Lower leg skin (tissue), 4 donors: Measurements from ENCODE around the gene TMEM259. TPM values are rescaled to one million over a fixed set of nuclear protein-coding genes. Genes with fewer than 3 reads are reported as not detected.

Experiments used
- DNase-seq, 2 donors: peaks; one replicate each; pipeline ENCODE4 v3.0.0-alpha.2; 2019; ENCODE audit warnings: low spot score in 2 of 2
- H3K4me3 ChIP-seq: fragments of 200-600 bp; sonication (generic); 2 replicates; pipeline ENCODE4 v1.5.1; 2017; ENCODE audit warnings: mild to moderate bottlenecking, low read depth; ENCODE audit not compliant: poor library complexity, severe bottlenecking
- POLR2A ChIP-seq, 2 donors: fragments of 450-650 bp; IDR thresholded peaks; one replicate each; pipeline ENCODE4 v1.6.1; 2016 to 2017; ENCODE audit warnings: antibody characterized with exemption in 2 of 2, mild to moderate bottlenecking in 1 of 2, moderate library complexity in 1 of 2
- WGBS, 2 donors: methylation state at CpG; one replicate each; pipeline ENCODE4 v1.1.5; 2018; 5-methylcytosine and 5-hydroxymethylcytosine counted together
- intact Hi-C: fragments of 100-400 bp; cut with DNase I; formaldehyde crosslinking; loops from one replicate; pipeline ENCODE4 v1.15.0; 2023; ENCODE audit warnings: low total_unique reads
- total RNA-seq, 4 donors: library from RNA; depleted of rRNA; stranded (reverse); fragments of >200 nt; gene quantifications; one replicate each; pipeline ENCODE4 v1.1.0, GENCODE V29; 2016
- TF ChIP-seq, protein P1 (sequence below), 3 donors: fragments of 450-650 bp; IDR thresholded peaks; one replicate each; pipeline ENCODE4 v1.5.1; 2016; ENCODE audit warnings: antibody characterized with exemption in 3 of 3, mild to moderate bottlenecking in 3 of 3, moderate library complexity in 2 of 3

Gene TMEM259
- total RNA-seq, 4 donors from 2014 or later = 180 to 299 (median 226) TPM

DNA sequence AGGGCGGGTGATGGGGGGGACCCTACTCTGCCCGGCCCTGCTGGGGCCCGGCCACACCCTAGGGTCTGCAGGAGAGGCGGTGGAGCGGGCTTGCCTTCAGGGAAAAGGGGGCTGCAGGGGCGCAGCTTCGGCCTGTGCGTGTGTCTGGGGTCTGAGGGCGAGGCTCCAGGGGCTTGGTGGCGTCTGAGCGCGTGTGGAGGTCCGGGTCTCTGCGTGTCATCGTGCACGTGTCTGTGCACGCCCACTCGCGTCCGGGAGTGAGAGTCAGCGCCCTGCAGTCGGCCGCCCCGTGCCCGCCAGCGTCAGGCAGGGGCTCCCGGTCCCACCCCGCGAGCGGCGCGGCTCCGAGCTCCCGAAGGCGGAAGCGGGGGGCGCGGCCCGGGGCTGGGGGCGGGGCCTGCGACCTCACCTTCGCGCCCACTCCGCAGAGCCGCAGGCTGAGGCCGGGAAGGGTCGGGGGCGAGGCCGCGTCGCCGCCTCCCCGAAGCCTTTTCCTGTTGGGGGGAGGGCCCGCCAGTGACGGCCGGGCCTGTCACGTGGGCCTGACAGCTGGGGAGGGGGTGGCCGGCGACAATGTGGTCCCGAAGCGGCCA lies 45.9 kb upstream of the TMEM259 start, which contains the start of gene ARHGAP45:
ARHGAP45 (plus strand) TSS at position 420 of the 593 bp plus-strand sequence. CDS start 239 bp downstream, outside the sequence.
- no peak for DNase-seq
- intact Hi-C loops = no loop called here
- TF ChIP-seq, protein P1, sequence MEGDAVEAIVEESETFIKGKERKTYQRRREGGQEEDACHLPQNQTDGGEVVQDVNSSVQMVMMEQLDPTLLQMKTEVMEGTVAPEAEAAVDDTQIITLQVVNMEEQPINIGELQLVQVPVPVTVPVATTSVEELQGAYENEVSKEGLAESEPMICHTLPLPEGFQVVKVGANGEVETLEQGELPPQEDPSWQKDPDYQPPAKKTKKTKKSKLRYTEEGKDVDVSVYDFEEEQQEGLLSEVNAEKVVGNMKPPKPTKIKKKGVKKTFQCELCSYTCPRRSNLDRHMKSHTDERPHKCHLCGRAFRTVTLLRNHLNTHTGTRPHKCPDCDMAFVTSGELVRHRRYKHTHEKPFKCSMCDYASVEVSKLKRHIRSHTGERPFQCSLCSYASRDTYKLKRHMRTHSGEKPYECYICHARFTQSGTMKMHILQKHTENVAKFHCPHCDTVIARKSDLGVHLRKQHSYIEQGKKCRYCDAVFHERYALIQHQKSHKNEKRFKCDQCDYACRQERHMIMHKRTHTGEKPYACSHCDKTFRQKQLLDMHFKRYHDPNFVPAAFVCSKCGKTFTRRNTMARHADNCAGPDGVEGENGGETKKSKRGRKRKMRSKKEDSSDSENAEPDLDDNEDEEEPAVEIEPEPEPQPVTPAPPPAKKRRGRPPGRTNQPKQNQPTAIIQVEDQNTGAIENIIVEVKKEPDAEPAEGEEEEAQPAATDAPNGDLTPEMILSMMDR (IDR thresholded peaks at IDR 0.05) = no peak
- TF ChIP-seq POLR2A (IDR thresholded peaks at IDR 0.05) = no peak
- WGBS, 2 donors = 0 to 6% methylated on average over 16 to 32 of the region's 61 CpGs
- H3K4me3 ChIP-seq = peak within 1 kb of the TSS; percentile 8

DNA sequence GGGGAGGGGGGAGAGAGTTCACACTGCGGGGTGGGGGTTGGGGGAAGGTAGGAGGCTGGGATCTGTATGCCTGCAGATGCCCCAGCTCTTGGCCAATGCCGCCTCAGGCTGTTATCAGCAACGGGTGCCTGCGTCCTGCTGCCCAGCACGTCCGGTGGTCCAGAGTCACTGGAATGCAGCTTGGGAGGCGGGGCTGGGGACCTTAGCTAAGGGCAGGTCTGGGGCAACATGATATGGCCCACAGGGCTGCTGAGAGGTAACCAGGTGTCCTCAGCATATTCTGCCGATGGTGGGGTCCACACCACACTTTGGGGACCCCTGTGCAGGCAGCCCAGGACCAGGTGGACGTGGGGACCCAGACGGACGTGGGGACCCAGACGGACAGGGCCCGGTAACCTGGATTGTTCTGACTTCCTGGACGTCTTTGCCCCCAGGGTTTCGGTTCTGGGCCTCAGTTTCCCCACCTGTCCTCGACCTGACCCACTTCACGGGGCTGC lies 45.4 kb upstream of the TMEM259 start:
- no peak for TF ChIP-seq POLR2A (IDR thresholded peaks at IDR 0.05)
- TF ChIP-seq, protein P1 (IDR thresholded peaks at IDR 0.05) = no peak
- WGBS, 2 donors = 49 to 51% methylated on average over 15 to 17 of the region's 17 CpGs

DNA sequence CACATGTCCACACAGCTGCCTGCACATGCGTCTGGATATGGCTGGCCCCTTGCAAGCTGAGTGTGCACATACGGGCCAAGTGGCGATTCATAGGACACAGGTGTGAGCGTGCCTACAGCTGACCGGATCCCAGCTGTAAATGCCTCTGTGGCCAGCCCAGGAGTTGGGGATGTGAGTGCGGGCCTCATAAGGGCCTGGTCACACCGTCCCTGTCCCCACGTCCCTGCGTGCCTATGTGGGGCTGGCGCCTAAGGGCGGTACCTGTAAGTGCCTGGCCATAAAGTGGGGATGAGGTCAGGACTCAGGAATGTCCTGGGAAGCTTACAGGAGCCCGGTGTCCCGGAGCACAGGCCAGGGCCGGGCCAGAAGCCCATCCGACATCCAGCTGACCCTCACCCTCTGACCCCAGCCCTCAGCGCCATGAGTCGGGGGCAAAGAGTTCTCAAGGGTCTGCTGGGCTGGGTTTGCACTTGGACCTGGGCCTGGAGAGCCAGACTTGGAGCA lies 44.7 kb upstream of the TMEM259 start:
- 50 to 61% methylated on average over 12 to 17 of the region's 17 CpGs for WGBS, 2 donors
- TF ChIP-seq POLR2A (IDR thresholded peaks at IDR 0.05) = no peak
- TF ChIP-seq, protein P1 (IDR thresholded peaks at IDR 0.05) = no peak
- no peak for DNase-seq
- no peak overlapping the region for H3K4me3 ChIP-seq
- intact Hi-C loops = no loop called here

More for the DNA sequence above, 45.4 kb upstream of the TMEM259 start:
- H3K4me3 ChIP-seq = peak overlapping the region; percentile 8
- intact Hi-C loops = no loop called here
- no peak for DNase-seq

DNA sequence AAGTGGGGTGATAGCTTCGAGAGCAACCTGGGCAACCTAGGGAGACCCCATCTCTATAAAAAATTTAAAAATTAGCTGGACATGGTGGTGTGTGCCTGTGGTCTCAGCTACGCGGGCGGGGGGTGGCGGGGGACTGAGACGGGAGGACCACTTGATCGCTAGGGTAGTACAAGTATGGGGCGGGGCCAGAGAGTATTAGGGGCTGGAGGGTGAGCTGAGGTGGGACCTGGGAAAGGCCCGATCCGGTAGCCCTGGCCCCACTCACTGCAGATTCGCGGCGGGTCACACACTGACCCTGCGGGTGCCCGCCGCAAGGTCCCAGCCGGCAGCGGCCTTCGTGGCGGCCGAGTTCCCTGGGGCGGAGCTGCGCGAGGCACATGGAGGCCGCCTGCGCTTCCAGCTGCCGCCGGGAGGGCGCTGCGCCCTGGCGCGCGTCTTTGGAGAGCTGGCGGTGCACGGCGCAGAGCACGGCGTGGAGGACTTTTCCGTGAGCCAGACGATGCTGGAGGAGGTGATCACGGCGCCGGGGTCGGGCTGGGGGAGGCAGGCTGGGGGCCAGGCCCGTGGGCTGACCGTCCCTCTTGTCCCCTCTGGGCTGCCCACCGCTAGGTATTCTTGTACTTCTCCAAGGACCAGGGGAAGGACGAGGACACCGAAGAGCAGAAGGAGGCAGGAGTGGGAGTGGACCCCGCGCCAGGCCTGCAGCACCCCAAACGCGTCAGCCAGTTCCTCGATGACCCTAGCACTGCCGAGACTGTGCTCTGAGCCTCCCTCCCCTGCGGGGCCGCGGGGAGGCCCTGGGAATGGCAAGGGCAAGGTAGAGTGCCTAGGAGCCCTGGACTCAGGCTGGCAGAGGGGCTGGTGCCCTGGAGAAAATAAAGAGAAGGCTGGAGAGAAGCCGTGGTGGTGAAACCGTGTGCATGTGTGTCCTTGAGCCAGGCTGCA lies 44.0 kb upstream of the TMEM259 start:
- H3K4me3 ChIP-seq = no peak overlapping the region
- DNase-seq = no peak
- 7 to 14% methylated on average over 36 to 46 of the region's 60 CpGs for WGBS, 2 donors
- TF ChIP-seq, protein P1 (IDR thresholded peaks at IDR 0.05) = peak in 1 of 3 donors; percentile 28
- no peak for TF ChIP-seq POLR2A (IDR thresholded peaks at IDR 0.05)
- intact Hi-C loops = no loop called here

DNA sequence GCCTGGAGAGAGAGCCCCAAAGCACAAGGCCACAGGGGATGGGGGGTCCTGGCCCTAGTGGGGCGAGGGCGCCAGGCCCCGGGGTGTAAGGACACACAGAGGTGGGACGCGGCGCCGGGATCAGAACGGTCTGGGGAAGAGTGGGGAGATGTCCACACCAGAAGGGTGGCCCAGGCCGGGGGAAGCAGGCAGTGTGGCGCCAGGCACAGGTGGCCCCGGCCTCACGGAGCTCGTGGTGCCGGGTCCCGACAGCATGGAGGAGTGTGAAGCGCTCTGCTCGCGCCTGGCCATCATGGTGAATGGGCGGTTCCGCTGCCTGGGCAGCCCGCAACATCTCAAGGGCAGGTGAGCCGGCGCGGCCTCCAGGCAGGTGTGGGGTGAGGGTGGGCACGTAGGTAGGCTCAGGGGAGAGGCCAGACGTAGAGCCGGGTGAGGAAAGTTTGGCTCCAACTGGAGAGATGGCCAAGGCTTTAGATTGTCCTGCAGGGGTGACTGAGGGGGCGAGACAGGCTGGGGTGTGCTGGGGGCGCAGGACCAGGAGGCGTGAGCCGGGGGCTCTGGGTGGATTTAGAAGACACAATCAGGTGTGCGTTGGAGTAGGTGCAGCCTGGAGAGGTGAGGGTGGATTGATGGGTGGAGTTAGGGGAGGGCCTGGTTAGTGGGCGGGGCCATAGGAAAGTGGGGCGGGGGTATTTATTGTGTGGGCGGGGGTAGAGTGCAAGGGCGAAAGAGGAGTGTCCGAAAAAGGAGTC lies 43.2 kb upstream of the TMEM259 start:
- intact Hi-C loops = no loop called here
- TF ChIP-seq, protein P1 (IDR thresholded peaks at IDR 0.05) = no peak
- TF ChIP-seq POLR2A (IDR thresholded peaks at IDR 0.05) = no peak

More for the DNA sequence above, 43.2 kb upstream of the TMEM259 start:
- H3K4me3 ChIP-seq = no peak overlapping the region
- 69 to 84% methylated on average over 37 of the region's 37 CpGs for WGBS, 2 donors
- DNase-seq = no peak
